Raji (cell line): Measurements from ENCODE around the gene FAM20C.

ENCODE experiments used
- POLR2A ChIP-seq: IDR thresholded peaks from 2 replicates; pipeline ENCODE4 v1.6.1; 2011; ENCODE audit warnings: low read depth, low read length, control low read depth; ENCODE audit not compliant: insufficient read depth

Gene FAM20C

GRCh38 chr7:191981-192649 lies at the start of gene FAM20C:
TSS of gene FAM20C (plus strand) at chr7:192571. CDS start at chr7:193200, 629 bp downstream.
- no peak for TF ChIP-seq POLR2A

- TF ChIP-seq POLR2A = no peak
Measured at GRCh38 chr7:143145-143751, 49.1 kb upstream of the FAM20C start.

- TF ChIP-seq POLR2A = no peak
Measured at GRCh38 chr7:143811-144453, 48.4 kb upstream of the FAM20C start.

GRCh38 chr7:144454-144826 lies 47.9 kb upstream of the FAM20C start:
- no peak for TF ChIP-seq POLR2A

GRCh38 chr7:145863-146262 lies 46.5 kb upstream of the FAM20C start:
- TF ChIP-seq POLR2A = no peak

GRCh38 chr7:148543-148931 lies 43.8 kb upstream of the FAM20C start:
- TF ChIP-seq POLR2A = no peak

- TF ChIP-seq POLR2A = peak; percentile 93
Measured at GRCh38 chr7:148932-149790, 43.2 kb upstream of the FAM20C start.

- TF ChIP-seq POLR2A = no peak
Measured at GRCh38 chr7:149791-150636, 42.4 kb upstream of the FAM20C start.

- TF ChIP-seq POLR2A = no peak
Measured at GRCh38 chr7:150811-151221, 41.6 kb upstream of the FAM20C start.

- no peak for TF ChIP-seq POLR2A
Measured at GRCh38 chr7:151346-152050, 40.9 kb upstream of the FAM20C start.

GRCh38 chr7:152702-153391 lies 39.5 kb upstream of the FAM20C start:
- no peak for TF ChIP-seq POLR2A

- TF ChIP-seq POLR2A = no peak
Measured at GRCh38 chr7:153604-154003, 38.8 kb upstream of the FAM20C start.

GRCh38 chr7:154096-154799 lies 38.1 kb upstream of the FAM20C start:
- no peak for TF ChIP-seq POLR2A
